NT2/D1 (cell line): Measurements from ENCODE around the gene AKR1D1.

Experiments
- DNase-seq: peaks from one replicate; pipeline ENCODE4 v3.0.0-alpha.2; 2011; ENCODE audit warnings: low read depth, low spot score
- H3K27me3 ChIP-seq: 2 replicates; pipeline ENCODE4 v1.6.0; 2011; ENCODE audit warnings: mild to moderate bottlenecking; ENCODE audit not compliant: insufficient read length, insufficient read depth
- H3K36me3 ChIP-seq: 2 replicates; pipeline ENCODE4 v1.6.1; 2011; ENCODE audit warnings: mild to moderate bottlenecking, low read length, mixed read lengths; ENCODE audit not compliant: insufficient read depth, insufficient read length
- H3K4me1 ChIP-seq: 2 replicates; pipeline ENCODE4 v1.5.1; 2011; ENCODE audit not compliant: insufficient read depth, insufficient read length
- H3K4me3 ChIP-seq: 2 replicates; pipeline ENCODE4 v1.5.1; 2011; ENCODE audit warnings: low read depth; ENCODE audit not compliant: insufficient read length
- H3K9ac ChIP-seq: 2 replicates; pipeline ENCODE4 v1.6.0; 2011; ENCODE audit warnings: low read depth; ENCODE audit not compliant: insufficient read length
- H3K9me3 ChIP-seq: 2 replicates; pipeline ENCODE4 v1.5.1; 2011; ENCODE audit warnings: mild to moderate bottlenecking, low read length; ENCODE audit not compliant: insufficient read depth
- SUZ12 ChIP-seq: IDR thresholded peaks from 2 replicates; pipeline ENCODE4 v1.6.1; 2011; ENCODE audit not compliant: insufficient read length, insufficient read depth; ENCODE audit errors: extremely low read depth
- YY1 ChIP-seq: IDR thresholded peaks from 2 replicates; pipeline ENCODE4 v1.6.1; 2011; ENCODE audit not compliant: insufficient read length, insufficient read depth
- ZNF274 ChIP-seq: IDR thresholded peaks from 2 replicates; pipeline ENCODE4 v1.6.1; 2011; ENCODE audit warnings: mild to moderate bottlenecking, low read depth, low read length

Gene AKR1D1

GRCh38 chr7:138099813-138100212 lies 23.6 kb downstream of the AKR1D1 start:
- H3K36me3 ChIP-seq = no peaks in the 10 kb centered on the region
- no peak overlapping the region for H3K4me3 ChIP-seq
- no peak for DNase-seq
- H3K4me1 ChIP-seq = no peaks in the 10 kb centered on the region
- no peaks in the 10 kb centered on the region for H3K27me3 ChIP-seq
- H3K9ac ChIP-seq = no peak overlapping the region
- no peak for TF ChIP-seq SUZ12
- TF ChIP-seq YY1 = no peak
- no peak for TF ChIP-seq ZNF274
- no peaks in the 10 kb centered on the region for H3K9me3 ChIP-seq

GRCh38 chr7:138105221-138105620 lies 29.0 kb downstream of the AKR1D1 start:
- no peaks in the 10 kb centered on the region for H3K4me1 ChIP-seq
- H3K27me3 ChIP-seq = no peaks in the 10 kb centered on the region
- no peaks in the 10 kb centered on the region for H3K36me3 ChIP-seq
- DNase-seq = no peak
- H3K9ac ChIP-seq = no peak overlapping the region
- H3K4me3 ChIP-seq = no peak overlapping the region
- no peaks in the 10 kb centered on the region for H3K9me3 ChIP-seq
- TF ChIP-seq ZNF274 (no peak), SUZ12 (no peak), YY1 (no peak)

- Histone ChIP-seq H3K4me3 (no peak overlapping the region), H3K36me3 (no peaks in the 10 kb centered on the region), H3K9ac (no peak overlapping the region), H3K4me1 (no peaks in the 10 kb centered on the region), H3K9me3 (no peaks in the 10 kb centered on the region), H3K27me3 (no peaks in the 10 kb centered on the region)
- no peak for DNase-seq
- no peak for TF ChIP-seq SUZ12
- TF ChIP-seq ZNF274 = no peak
- no peak for TF ChIP-seq YY1
Observed at GRCh38 chr7:138115047-138115446, 38.8 kb downstream of the AKR1D1 start.

- Histone ChIP-seq H3K27me3 (no peaks in the 10 kb centered on the region), H3K4me3 (no peak overlapping the region), H3K36me3 (no peaks in the 10 kb centered on the region), H3K9me3 (no peaks in the 10 kb centered on the region), H3K9ac (no peak overlapping the region), H3K4me1 (no peaks in the 10 kb centered on the region)
- TF ChIP-seq YY1 (no peak), SUZ12 (no peak), ZNF274 (no peak)
- no peak for DNase-seq
Observed at GRCh38 chr7:138116141-138116540, 39.9 kb downstream of the AKR1D1 start.

- H3K27me3 ChIP-seq = no peaks in the 10 kb centered on the region
- no peaks in the 10 kb centered on the region for H3K4me1 ChIP-seq
- TF ChIP-seq SUZ12 (no peak), ZNF274 (no peak), YY1 (no peak)
- H3K36me3 ChIP-seq = no peaks in the 10 kb centered on the region
- DNase-seq = no peak
- H3K9me3 ChIP-seq = no peaks in the 10 kb centered on the region
- no peak overlapping the region for H3K9ac ChIP-seq
- no peak overlapping the region for H3K4me3 ChIP-seq
Observed at GRCh38 chr7:138116892-138117291, 40.6 kb downstream of the AKR1D1 start.

- Histone ChIP-seq H3K4me1 (no peaks in the 10 kb centered on the region), H3K9me3 (no peaks in the 10 kb centered on the region), H3K36me3 (no peaks in the 10 kb centered on the region), H3K27me3 (no peaks in the 10 kb centered on the region), H3K4me3 (no peak overlapping the region), H3K9ac (no peak overlapping the region)
- no peak for TF ChIP-seq YY1
- DNase-seq = no peak
Observed at GRCh38 chr7:138120140-138120827, 44.0 kb downstream of the AKR1D1 start.

- no peaks in the 10 kb centered on the region for H3K4me1 ChIP-seq
- no peaks in the 10 kb centered on the region for H3K27me3 ChIP-seq
- TF ChIP-seq YY1 (no peak), ZNF274 (no peak), SUZ12 (no peak)
- no peak overlapping the region for H3K4me3 ChIP-seq
- H3K9me3 ChIP-seq = no peaks in the 10 kb centered on the region
- no peak for DNase-seq
- H3K36me3 ChIP-seq = no peaks in the 10 kb centered on the region
- no peak overlapping the region for H3K9ac ChIP-seq
Observed at GRCh38 chr7:138122162-138122561, 45.9 kb downstream of the AKR1D1 start.

GRCh38 chr7:138125119-138125518 lies 48.9 kb downstream of the AKR1D1 start:
- Histone ChIP-seq H3K27me3 (no peaks in the 10 kb centered on the region), H3K36me3 (no peaks in the 10 kb centered on the region), H3K4me1 (no peaks in the 10 kb centered on the region), H3K9me3 (peaks cover 16% of the 10 kb centered on the region; the same call in 1 of the 2 replicates), H3K4me3 (no peak overlapping the region), H3K9ac (no peak overlapping the region)
- DNase-seq = no peak
- TF ChIP-seq YY1 = no peak
- no peak for TF ChIP-seq SUZ12
- no peak for TF ChIP-seq ZNF274
